DOHH2 (cell line): ENCODE results near the gene ZBTB24.

ENCODE experiments used
- EZH2phosphoT487 ChIP-seq: fragments of 200-600 bp; sonication (generic); IDR thresholded peaks from 2 replicates; pipeline ENCODE4 v1.6.1; 2017; ENCODE audit warnings: borderline replicate concordance, mild to moderate bottlenecking, antibody characterized with exemption, low read length, moderate library complexity, mixed read lengths
- TF ChIP-seq, protein P1 (sequence below): fragments of 200-600 bp; sonication (generic); IDR thresholded peaks from one replicate; pipeline ENCODE4 v1.5.1; 2014; ENCODE audit warnings: antibody characterized with exemption, mild to moderate bottlenecking, low read depth, low read length; ENCODE audit not compliant: poor library complexity, severe bottlenecking

DNA sequence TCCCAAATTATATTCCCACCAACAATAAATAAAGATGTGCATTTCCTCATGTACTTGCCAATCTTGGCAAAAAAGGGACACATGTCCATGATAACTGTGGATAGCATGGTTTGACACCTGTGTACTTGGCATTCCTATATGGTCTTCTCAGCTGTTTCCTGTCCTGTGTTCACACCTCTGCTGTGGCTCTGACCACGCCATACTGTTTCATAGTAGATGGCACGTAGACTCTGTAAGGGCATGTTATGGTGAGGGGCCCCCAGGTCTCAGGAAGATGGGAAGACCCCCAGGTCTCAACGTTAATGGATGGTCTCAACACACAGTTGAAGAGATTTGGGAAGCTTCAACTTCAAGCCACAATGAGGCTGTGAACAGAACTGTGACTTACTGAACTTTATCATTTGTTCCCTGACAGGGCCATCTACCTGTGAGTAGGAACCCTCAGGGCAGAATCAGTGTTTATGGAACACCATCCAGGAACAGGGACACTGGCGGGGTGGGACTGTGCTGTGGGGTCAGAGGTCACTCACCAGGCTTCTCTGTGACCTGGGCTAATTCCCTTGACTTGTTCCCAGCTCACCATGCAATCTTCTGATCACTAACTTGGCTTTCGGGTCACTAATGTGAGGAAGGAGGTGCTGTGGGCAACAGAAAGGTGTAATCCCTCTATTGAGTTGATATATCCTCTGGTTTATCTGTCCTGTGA is 11.8 kb downstream of the ZBTB24 start:
- TF ChIP-seq, protein P1, sequence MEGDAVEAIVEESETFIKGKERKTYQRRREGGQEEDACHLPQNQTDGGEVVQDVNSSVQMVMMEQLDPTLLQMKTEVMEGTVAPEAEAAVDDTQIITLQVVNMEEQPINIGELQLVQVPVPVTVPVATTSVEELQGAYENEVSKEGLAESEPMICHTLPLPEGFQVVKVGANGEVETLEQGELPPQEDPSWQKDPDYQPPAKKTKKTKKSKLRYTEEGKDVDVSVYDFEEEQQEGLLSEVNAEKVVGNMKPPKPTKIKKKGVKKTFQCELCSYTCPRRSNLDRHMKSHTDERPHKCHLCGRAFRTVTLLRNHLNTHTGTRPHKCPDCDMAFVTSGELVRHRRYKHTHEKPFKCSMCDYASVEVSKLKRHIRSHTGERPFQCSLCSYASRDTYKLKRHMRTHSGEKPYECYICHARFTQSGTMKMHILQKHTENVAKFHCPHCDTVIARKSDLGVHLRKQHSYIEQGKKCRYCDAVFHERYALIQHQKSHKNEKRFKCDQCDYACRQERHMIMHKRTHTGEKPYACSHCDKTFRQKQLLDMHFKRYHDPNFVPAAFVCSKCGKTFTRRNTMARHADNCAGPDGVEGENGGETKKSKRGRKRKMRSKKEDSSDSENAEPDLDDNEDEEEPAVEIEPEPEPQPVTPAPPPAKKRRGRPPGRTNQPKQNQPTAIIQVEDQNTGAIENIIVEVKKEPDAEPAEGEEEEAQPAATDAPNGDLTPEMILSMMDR, result no peak
- TF ChIP-seq EZH2phosphoT487, result no peak
